Colonic mucosa (tissue), 4 donors: Measurements from ENCODE around the gene ARHGAP6. TPM values are rescaled to one million over a fixed set of nuclear protein-coding genes. Genes with fewer than 3 reads are reported as not detected.

Experiments used
- DNase-seq: peaks from one replicate; pipeline ENCODE4 v3.0.0-alpha.2; 2020
- H3K27ac ChIP-seq: fragments of 200-600 bp; one replicate; pipeline ENCODE4 v1.8.0; 2021
- H3K27me3 ChIP-seq: fragments of 200-600 bp; one replicate; pipeline ENCODE4 v1.8.0; 2021
- H3K36me3 ChIP-seq: fragments of 200-600 bp; one replicate; pipeline ENCODE4 v1.8.0; 2021
- H3K4me1 ChIP-seq: fragments of 200-600 bp; one replicate; pipeline ENCODE4 v1.8.0; 2021; ENCODE audit warnings: mild to moderate bottlenecking
- H3K4me3 ChIP-seq: fragments of 200-600 bp; one replicate; pipeline ENCODE4 v1.8.0; 2021
- H3K9ac ChIP-seq, 2 donors: one replicate each; pipeline ENCODE4 v1.7.0; 2013; ENCODE audit warnings: control low read depth in 2 of 2, low read depth in 2 of 2, low read length in 2 of 2
- H3K9me3 ChIP-seq: fragments of 200-600 bp; one replicate; pipeline ENCODE4 v1.8.0; 2021
- intact Hi-C: fragments of 100-400 bp; cut with DNase I; formaldehyde crosslinking; loops from one replicate; pipeline ENCODE4 v1.14.1; 2022
- microRNA-seq: library from miRNA; unstranded; fragments of <30 nt; microRNA quantifications from one replicate; pipeline ENCODE4, GENCODE V29; 2019
- total RNA-seq, 2 donors: library from RNA; stranded (reverse); fragmentation: NEBNext Ultra II Directional in 1 of 2; extraction: Animal tissue kit (Norgen Biotek cat#: 25700) in 1 of 2; gene quantifications; one replicate each; pipeline ENCODE4 v1.2.1, GENCODE V29; 2021
- TF ChIP-seq, protein P1 (sequence below): fragments of 200-600 bp; IDR thresholded peaks from one replicate; pipeline ENCODE4 v1.8.0; 2022; ENCODE audit warnings: antibody characterized with exemption, mild to moderate bottlenecking
- donor health status: healthy.
- donor health status: DM: no; HTN: no; CAD: no.
- donor health status: DM: no; HTN: no; CAD: no.

Gene ARHGAP6
- total RNA-seq, 2 donors from 2014 or later = 1.1 to 5.0 TPM

DNA sequence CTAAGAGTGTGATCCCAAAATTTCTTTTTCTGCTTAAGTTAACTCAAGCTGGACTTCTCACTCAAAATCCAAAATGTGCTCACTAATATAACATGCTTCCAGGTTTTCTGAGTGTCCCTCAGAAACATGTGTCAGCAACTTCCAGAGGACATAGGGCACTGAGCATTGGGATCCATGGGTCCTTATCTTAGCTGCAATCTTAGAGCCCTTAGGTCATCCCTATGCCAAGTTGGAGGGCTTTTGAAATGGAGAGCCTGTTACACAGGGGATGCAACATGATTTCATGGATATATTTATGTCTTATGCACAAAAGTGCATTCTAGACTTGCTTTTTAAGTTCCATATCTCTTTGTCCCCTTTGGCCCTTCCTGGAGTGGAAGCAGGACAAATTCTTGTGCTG is 566.3 kb downstream of the ARHGAP6 start:
- no peak overlapping the region for H3K9ac ChIP-seq
- no peak overlapping the region for H3K27ac ChIP-seq
- no peak overlapping the region for H3K4me3 ChIP-seq
- DNase-seq = no peak
- H3K27me3 ChIP-seq = no peaks in the 10 kb centered on the region
- intact Hi-C loops = no loop called here
- no peaks in the 10 kb centered on the region for H3K9me3 ChIP-seq
- TF ChIP-seq, protein P1, sequence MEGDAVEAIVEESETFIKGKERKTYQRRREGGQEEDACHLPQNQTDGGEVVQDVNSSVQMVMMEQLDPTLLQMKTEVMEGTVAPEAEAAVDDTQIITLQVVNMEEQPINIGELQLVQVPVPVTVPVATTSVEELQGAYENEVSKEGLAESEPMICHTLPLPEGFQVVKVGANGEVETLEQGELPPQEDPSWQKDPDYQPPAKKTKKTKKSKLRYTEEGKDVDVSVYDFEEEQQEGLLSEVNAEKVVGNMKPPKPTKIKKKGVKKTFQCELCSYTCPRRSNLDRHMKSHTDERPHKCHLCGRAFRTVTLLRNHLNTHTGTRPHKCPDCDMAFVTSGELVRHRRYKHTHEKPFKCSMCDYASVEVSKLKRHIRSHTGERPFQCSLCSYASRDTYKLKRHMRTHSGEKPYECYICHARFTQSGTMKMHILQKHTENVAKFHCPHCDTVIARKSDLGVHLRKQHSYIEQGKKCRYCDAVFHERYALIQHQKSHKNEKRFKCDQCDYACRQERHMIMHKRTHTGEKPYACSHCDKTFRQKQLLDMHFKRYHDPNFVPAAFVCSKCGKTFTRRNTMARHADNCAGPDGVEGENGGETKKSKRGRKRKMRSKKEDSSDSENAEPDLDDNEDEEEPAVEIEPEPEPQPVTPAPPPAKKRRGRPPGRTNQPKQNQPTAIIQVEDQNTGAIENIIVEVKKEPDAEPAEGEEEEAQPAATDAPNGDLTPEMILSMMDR = no peak
- H3K4me1 ChIP-seq = no peaks in the 10 kb centered on the region
- no peaks in the 10 kb centered on the region for H3K36me3 ChIP-seq

DNA sequence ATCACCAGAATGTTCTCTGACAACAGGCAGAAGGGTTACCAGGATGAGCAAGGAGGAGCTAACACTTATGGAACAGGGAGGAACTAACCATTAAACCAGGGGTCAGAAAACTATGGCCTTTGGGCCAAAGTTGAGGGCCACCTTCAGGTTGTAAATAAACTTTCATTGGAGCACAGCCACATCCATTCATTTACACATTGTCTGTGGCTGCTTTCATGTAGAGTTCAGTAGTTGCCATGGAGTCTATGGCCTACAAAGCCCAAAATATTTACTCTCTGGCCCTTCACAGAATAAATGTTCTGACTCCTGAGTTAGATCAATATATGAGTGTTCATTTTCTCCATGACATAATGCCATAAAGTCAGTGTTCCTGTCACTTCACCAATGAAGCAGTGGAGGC is 567.8 kb downstream of the ARHGAP6 start:
- Histone ChIP-seq H3K9ac (no peak overlapping the region), H3K4me3 (no peak overlapping the region), H3K27me3 (no peaks in the 10 kb centered on the region), H3K4me1 (no peaks in the 10 kb centered on the region), H3K9me3 (no peaks in the 10 kb centered on the region), H3K27ac (no peak overlapping the region), H3K36me3 (no peaks in the 10 kb centered on the region)
- no peak for DNase-seq
- intact Hi-C loops = no loop called here
- TF ChIP-seq, protein P1 = no peak

- H3K4me1 ChIP-seq = no peaks in the 10 kb centered on the region
- no peak overlapping the region for H3K9ac ChIP-seq
- TF ChIP-seq, protein P1 = no peak
- no peak for DNase-seq
- H3K27me3 ChIP-seq = no peaks in the 10 kb centered on the region
- intact Hi-C loops = no loop called here
- no peak overlapping the region for H3K4me3 ChIP-seq
- no peak overlapping the region for H3K27ac ChIP-seq
- no peaks in the 10 kb centered on the region for H3K9me3 ChIP-seq
- H3K36me3 ChIP-seq = no peaks in the 10 kb centered on the region
Measured at GRCh38 chrX:11089802-11090201, 575.9 kb downstream of the ARHGAP6 start.

Small RNA genes within 50 kb of the gene (microRNA-seq; reads per million reads assigned to microRNA genes)
- gene MIR548AX = 2.8 reads per million

Other genes starting within 250 kb of the ARHGAP6 start
- 10 to 100 TPM; 15.3 to 16.5 TPM for gene MSL3, start 92.3 kb upstream of the ARHGAP6 start, total RNA-seq